ENCODE results near the gene ZFC3H1. TPM values are rescaled to one million over a fixed set of nuclear protein-coding genes. Genes with fewer than 3 reads are reported as not detected.
A peak's percentile ranks its signal among the peaks of the same experiment; 100 is the strongest.

Gene ZFC3H1
- total and polyA plus RNA-seq, 2 of the 4 experiments (the other 2 are of a cell fraction), result 16.8 to 23.3 TPM

DNA sequence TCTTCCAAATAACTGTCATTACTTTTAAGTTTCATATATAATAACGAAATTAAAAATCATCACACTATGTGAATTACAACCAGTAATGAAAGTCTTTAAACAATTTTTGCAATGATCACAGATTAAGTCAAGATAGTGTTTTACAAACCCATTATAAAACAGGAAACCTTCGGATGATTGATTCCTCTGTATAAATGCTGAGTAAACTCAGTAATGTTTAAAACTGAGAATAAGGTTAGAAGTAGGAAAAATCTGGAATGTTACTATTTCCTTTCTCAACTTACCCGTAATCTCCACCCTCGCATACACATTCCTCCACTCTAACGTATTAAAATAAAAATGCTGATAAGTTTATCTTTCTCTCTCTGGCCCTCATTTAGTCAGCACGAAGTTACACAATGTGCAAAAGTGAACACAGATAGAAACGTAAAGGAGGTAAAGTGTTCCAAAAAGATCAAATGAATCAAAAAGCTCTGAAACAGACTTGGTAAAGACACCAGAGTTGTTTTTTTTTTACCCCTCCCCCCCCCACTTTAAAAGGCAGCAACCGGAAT, 1.6 kb downstream of the ZFC3H1 start:
- H3K9ac ChIP-seq (ENCODE audit: low read depth, low read length), result peak overlapping the region; percentile 95
- H4K8ac ChIP-seq (ENCODE audit: low read depth in 2 of 2, low read length in 2 of 2), result peak overlapping the region in 1 of 2 experiments; percentile 19; a peak in 2 of 4 replicates
- peak overlapping the region; percentile 68 for H3K4me3 ChIP-seq (ENCODE audit: insufficient read depth, low read depth, low read length)
- H3K79me1 ChIP-seq (ENCODE audit: low read depth in 1 of 2, low read length in 2 of 2), result peaks cover 8 to 22% of the 10 kb centered on the region in 2 experiments; a peak in 3 of 4 replicates
- no peak overlapping the region for H4K5ac ChIP-seq (ENCODE audit: low read depth, low read length)
- H2AFZ ChIP-seq (replicated peaks; ENCODE audit: low read length, poor library complexity), result no peak overlapping the region
- H3K9me3 ChIP-seq (ENCODE audit: control insufficient read depth, insufficient read depth, low read length), result no peaks in the 10 kb centered on the region
- no peak overlapping the region for H4K91ac ChIP-seq (ENCODE audit: insufficient read depth, low read depth, low read length)
- H2BK120ac ChIP-seq (ENCODE audit: low read depth, low read length), result no peak overlapping the region
- no TSS peak for BruUV-seq (replicated peaks)
- H3K27me3 ChIP-seq (ENCODE audit: control insufficient read depth, insufficient read depth, low read length), result no peaks in the 10 kb centered on the region
- ATAC-seq (ENCODE audit: low read depth), result peak; percentile 2; the same call in 1 of the 2 replicates
- no peaks in the 10 kb centered on the region for H3K4me1 ChIP-seq (ENCODE audit: control insufficient read depth, insufficient read depth, low read length)
- H4K20me1 ChIP-seq (ENCODE audit: insufficient read depth, low read length), result peaks cover 27% of the 10 kb centered on the region
- H3K14ac ChIP-seq (replicated peaks; ENCODE audit: low read depth, low read length), result peak overlapping the region; percentile 8; the same call in 1 of the 2 replicates
- H3K4me2 ChIP-seq (ENCODE audit: low read depth, low read length), result peak overlapping the region; percentile 88
- peak overlapping the region; percentile 66; the same call in 1 of the 2 replicates for H3K56ac ChIP-seq (ENCODE audit: extremely low read depth, insufficient read depth, low read length)
- H3K18ac ChIP-seq (ENCODE audit: low read depth, low read length), result peak overlapping the region; percentile 18; the same call in 1 of the 2 replicates
- POLR2A ChIA-PET (ENCODE audit: unreplicated experiment), result no interaction called here
- WGBS, 2 experiments (ENCODE audit: extremely low coverage in 2 of 2, insufficient read length in 1 of 2), result no CpG with 5 or more reads among the region's 8 CpGs
- H3K9me1 ChIP-seq (ENCODE audit: insufficient read depth, low read length), result no peaks in the 10 kb centered on the region
- intact Hi-C loops (cut with micrococcal nuclease), result loop anchor here (5.0 kb wide), 1 partner anchor 85 kb away; no protein-coding TSS in a partner anchor
- peak overlapping the region; percentile 95; the same call in 1 of the 2 replicates for H3K27ac ChIP-seq (ENCODE audit: insufficient read depth, low read length)
- no peak overlapping the region; the same call in 1 of the 2 replicates for H3K23ac ChIP-seq (ENCODE audit: low read depth, low read length)
- peak overlapping the region; percentile 90 for H2BK5ac ChIP-seq (ENCODE audit: low read depth, low read length, poor library complexity, severe bottlenecking)
- CTCF ChIA-PET, result interaction anchor here (0.9 kb wide), 1 partner anchor 25 kb away, joined by 3 read pairs; no protein-coding TSS in a partner anchor
- H2BK20ac ChIP-seq (ENCODE audit: low read depth, low read length), result no peak overlapping the region
- no peak overlapping the region for H2AK5ac ChIP-seq (ENCODE audit: low read depth, low read length)
- dilution Hi-C loops (cut with HindIII; ENCODE audit: low sequenced_read_pairs, unreplicated experiment), result no loop called here
- in situ Hi-C loops (cut with MboI; ENCODE audit: low sequenced_read_pairs), result loop anchor here (10.0 to 25.0 kb wide), 2 partner anchors 93 to 600 kb away; partner anchors contain the start of genes RAB21 and TRHDE
- no peak overlapping the region for H3K4ac ChIP-seq (ENCODE audit: low read depth, low read length)
- H3K36me3 ChIP-seq (ENCODE audit: control insufficient read depth, insufficient read depth, low read length), result peaks cover 14% of the 10 kb centered on the region
- H2BK15ac ChIP-seq (ENCODE audit: low read depth, low read length), result no peak overlapping the region
- peak; percentile 84 for DNase-seq
- no peak overlapping the region for H2AK9ac ChIP-seq (replicated peaks; ENCODE audit: low read depth, low read length, poor library complexity)
- TF ChIP-seq RFX5 (IDR thresholded peaks at IDR 0.05; ENCODE audit: low read depth, low read length) (no peak), BHLHE40 (IDR thresholded peaks at IDR 0.05; ENCODE audit: low read depth, low read length) (no peak), FOS (IDR thresholded peaks at IDR 0.05; ENCODE audit: low read depth, low read length) (0 out of 2 replicates have a peak, but pooled peaks have one; percentile 14), CEBPB (IDR thresholded peaks at IDR 0.05; ENCODE audit: low read depth, low read length) (peak; percentile 93), NFE2L2 (IDR thresholded peaks at IDR 0.05; ENCODE audit: low read depth, low read length) (no peak), SMC3 (IDR thresholded peaks at IDR 0.05; ENCODE audit: low read depth, low read length) (no peak), POLR2A (IDR thresholded peaks at IDR 0.05; ENCODE audit: low read depth, low read length) (peak; percentile 69), RAD21 (IDR thresholded peaks at IDR 0.05; ENCODE audit: low read length) (no peak), MAFK (IDR thresholded peaks at IDR 0.05; ENCODE audit: low read depth, low read length) (peak; percentile 66), MXI1 (IDR thresholded peaks at IDR 0.05; ENCODE audit: borderline replicate concordance, low read depth, low read length) (no peak), RCOR1 (IDR thresholded peaks at IDR 0.05; ENCODE audit: insufficient replicate concordance, low read length) (no peak), CHD1 (IDR thresholded peaks at IDR 0.05; ENCODE audit: low read depth, low read length) (no peak)
- TF ChIP-seq, protein P1, sequence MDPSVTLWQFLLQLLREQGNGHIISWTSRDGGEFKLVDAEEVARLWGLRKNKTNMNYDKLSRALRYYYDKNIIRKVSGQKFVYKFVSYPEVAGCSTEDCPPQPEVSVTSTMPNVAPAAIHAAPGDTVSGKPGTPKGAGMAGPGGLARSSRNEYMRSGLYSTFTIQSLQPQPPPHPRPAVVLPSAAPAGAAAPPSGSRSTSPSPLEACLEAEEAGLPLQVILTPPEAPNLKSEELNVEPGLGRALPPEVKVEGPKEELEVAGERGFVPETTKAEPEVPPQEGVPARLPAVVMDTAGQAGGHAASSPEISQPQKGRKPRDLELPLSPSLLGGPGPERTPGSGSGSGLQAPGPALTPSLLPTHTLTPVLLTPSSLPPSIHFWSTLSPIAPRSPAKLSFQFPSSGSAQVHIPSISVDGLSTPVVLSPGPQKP (IDR thresholded peaks at IDR 0.05; ENCODE audit: borderline replicate concordance, low read depth, low read length), result no peak
- TF ChIP-seq, protein P2, sequence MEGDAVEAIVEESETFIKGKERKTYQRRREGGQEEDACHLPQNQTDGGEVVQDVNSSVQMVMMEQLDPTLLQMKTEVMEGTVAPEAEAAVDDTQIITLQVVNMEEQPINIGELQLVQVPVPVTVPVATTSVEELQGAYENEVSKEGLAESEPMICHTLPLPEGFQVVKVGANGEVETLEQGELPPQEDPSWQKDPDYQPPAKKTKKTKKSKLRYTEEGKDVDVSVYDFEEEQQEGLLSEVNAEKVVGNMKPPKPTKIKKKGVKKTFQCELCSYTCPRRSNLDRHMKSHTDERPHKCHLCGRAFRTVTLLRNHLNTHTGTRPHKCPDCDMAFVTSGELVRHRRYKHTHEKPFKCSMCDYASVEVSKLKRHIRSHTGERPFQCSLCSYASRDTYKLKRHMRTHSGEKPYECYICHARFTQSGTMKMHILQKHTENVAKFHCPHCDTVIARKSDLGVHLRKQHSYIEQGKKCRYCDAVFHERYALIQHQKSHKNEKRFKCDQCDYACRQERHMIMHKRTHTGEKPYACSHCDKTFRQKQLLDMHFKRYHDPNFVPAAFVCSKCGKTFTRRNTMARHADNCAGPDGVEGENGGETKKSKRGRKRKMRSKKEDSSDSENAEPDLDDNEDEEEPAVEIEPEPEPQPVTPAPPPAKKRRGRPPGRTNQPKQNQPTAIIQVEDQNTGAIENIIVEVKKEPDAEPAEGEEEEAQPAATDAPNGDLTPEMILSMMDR (conservative IDR thresholded peaks at IDR 0.05; ENCODE audit: low read depth, low read length), result no peak
- TF ChIP-seq, protein P3, sequence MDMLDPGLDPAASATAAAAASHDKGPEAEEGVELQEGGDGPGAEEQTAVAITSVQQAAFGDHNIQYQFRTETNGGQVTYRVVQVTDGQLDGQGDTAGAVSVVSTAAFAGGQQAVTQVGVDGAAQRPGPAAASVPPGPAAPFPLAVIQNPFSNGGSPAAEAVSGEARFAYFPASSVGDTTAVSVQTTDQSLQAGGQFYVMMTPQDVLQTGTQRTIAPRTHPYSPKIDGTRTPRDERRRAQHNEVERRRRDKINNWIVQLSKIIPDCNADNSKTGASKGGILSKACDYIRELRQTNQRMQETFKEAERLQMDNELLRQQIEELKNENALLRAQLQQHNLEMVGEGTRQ (IDR thresholded peaks at IDR 0.05; ENCODE audit: low read depth, low read length), result no peak

Data from IMR-90 (cell line).